Measurements from ENCODE around the gene FSD1.

- TF ChIP-seq CTCF (IDR thresholded peaks at IDR 0.05; ENCODE audit: poor library complexity, severe bottlenecking): no peak
- no peak for TF ChIP-seq RAD21 (conservative IDR thresholded peaks at IDR 0.05)
- no peak for TF ChIP-seq EZH2 (IDR thresholded peaks at IDR 0.05; ENCODE audit: borderline replicate concordance, insufficient read depth, low read length, poor library complexity, severe bottlenecking)
- TF ChIP-seq POLR2AphosphoS5 (IDR thresholded peaks at IDR 0.05): peak; percentile 69
- no peak for TF ChIP-seq SMC3 (conservative IDR thresholded peaks at IDR 0.05; ENCODE audit: poor library complexity)
Observed at GRCh38 chr19:4343370-4344307, 39.2 kb downstream of the FSD1 start, which contains the start of gene MPND.
